A673 (cell line): ENCODE data around the gene ARID5B.

Experiments
- EZH2 ChIP-seq: fragments of 200-600 bp; sonication (generic); IDR thresholded peaks from 2 replicates; pipeline ENCODE4 v1.6.1; 2017; ENCODE audit warnings: borderline replicate concordance, low read depth, mild to moderate bottlenecking, mixed read lengths, antibody characterized with exemption, low read length; ENCODE audit not compliant: poor library complexity, severe bottlenecking
- TF ChIP-seq, protein P1 (sequence below): fragments of 300-800, 200-600 bp; sonication (generic); conservative IDR thresholded peaks from 2 replicates; pipeline ENCODE4 v1.5.1; 2017; ENCODE audit warnings: low read depth, mild to moderate bottlenecking, antibody characterized with exemption, low read length, moderate library complexity, mixed read lengths

DNA sequence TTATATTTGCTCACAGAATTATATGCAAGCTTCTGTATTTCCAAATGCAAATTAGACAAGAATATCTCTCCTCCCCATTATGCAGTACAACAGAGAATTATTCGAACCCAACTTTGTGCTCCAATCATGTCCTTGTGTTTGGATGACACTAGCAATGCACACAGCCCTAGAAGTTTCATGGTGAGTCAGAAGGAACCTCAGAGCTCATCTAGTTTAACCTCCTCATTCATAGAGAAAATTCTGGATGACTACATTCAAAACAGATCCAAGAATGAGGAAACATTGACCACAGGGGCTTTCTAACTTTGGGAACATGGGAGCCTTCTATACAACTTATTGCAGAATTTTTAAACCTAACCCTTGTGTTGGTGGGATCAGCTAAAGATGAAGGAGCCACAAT lies 12.8 kb upstream of the ARID5B start:
- TF ChIP-seq, protein P1, sequence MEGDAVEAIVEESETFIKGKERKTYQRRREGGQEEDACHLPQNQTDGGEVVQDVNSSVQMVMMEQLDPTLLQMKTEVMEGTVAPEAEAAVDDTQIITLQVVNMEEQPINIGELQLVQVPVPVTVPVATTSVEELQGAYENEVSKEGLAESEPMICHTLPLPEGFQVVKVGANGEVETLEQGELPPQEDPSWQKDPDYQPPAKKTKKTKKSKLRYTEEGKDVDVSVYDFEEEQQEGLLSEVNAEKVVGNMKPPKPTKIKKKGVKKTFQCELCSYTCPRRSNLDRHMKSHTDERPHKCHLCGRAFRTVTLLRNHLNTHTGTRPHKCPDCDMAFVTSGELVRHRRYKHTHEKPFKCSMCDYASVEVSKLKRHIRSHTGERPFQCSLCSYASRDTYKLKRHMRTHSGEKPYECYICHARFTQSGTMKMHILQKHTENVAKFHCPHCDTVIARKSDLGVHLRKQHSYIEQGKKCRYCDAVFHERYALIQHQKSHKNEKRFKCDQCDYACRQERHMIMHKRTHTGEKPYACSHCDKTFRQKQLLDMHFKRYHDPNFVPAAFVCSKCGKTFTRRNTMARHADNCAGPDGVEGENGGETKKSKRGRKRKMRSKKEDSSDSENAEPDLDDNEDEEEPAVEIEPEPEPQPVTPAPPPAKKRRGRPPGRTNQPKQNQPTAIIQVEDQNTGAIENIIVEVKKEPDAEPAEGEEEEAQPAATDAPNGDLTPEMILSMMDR = no peak
- no peak for TF ChIP-seq EZH2
